ENCODE measurements around the gene CETP. TPM values are rescaled to one million over a fixed set of nuclear protein-coding genes. Genes with fewer than 3 reads are reported as not detected.
A peak's percentile ranks its signal among the peaks of the same experiment; 100 is the strongest.

Gene CETP
- 10 to 100 TPM; 13.4 to 16.0 (median 14.7) TPM for polyA plus RNA-seq (ENCODE audit: insufficient read length in 3 of 3)

DNA sequence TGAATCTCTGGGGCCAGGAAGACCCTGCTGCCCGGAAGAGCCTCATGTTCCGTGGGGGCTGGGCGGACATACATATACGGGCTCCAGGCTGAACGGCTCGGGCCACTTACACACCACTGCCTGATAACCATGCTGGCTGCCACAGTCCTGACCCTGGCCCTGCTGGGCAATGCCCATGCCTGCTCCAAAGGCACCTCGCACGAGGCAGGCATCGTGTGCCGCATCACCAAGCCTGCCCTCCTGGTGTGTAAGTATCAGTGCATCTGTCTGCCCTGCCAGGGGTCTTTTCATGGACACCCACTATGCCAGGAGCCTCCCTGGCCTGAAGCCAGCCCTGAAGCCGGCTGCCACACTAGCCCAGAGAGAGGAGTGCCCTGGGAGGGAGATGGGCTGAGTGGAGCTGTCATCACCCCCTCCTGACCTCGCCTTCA, at the start of gene CETP:
Gene CETP (plus strand): TSS at position 100 of the 431 bp plus-strand sequence. CDS start 30 bp downstream, at position 130.
- DNase-seq (ENCODE audit: low read depth in 3 of 3, low spot score in 2 of 3): no peak

- no peak for DNase-seq (ENCODE audit: low read depth in 3 of 3, low spot score in 2 of 3)
Measured at GRCh38 chr16:56912746-56913708, 48.7 kb upstream of the CETP start.

- DNase-seq (ENCODE audit: low read depth in 3 of 3, low spot score in 2 of 3): no peak
Measured at GRCh38 chr16:56914896-56915295, 46.9 kb upstream of the CETP start.

DNA sequence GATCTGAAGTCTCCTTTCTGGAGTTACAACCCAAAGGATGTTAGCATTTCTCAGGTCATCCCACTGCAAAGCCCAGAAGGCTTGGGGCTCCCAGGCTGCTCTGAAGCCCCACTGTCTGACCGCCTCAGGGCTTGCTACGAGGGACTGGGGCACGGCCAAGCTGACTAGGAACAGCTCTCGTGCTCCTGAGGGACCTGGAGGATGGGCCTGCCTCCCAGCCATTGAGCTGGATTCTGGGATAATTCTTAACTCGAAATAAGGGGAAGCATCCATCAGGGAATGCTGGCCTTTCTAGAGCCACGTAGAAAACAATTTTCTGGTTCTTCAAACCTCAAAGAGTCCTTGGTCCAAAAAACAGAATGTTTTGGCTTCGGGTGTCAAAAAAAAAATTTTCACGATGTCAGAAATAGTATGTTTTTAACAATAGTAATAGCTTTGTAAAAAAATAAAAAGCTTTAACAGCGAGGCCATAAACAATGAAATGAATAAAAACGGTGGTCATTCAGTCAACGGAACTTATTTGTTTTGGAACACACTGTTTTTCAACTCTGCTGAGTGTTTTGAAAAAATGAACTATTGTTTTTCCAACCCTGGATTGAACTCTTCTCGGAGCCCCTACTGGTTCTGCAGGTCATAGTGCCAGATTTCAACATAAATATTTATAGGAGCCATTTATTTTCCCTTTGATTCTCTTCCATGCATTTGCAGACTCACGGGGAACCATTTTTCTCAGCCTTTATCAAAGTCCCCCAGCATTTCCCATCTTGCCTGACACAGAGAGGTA, 46.2 kb upstream of the CETP start:
- DNase-seq (ENCODE audit: low read depth in 3 of 3, low spot score in 2 of 3): peak in 1 of 3 donors; percentile 49

DNA sequence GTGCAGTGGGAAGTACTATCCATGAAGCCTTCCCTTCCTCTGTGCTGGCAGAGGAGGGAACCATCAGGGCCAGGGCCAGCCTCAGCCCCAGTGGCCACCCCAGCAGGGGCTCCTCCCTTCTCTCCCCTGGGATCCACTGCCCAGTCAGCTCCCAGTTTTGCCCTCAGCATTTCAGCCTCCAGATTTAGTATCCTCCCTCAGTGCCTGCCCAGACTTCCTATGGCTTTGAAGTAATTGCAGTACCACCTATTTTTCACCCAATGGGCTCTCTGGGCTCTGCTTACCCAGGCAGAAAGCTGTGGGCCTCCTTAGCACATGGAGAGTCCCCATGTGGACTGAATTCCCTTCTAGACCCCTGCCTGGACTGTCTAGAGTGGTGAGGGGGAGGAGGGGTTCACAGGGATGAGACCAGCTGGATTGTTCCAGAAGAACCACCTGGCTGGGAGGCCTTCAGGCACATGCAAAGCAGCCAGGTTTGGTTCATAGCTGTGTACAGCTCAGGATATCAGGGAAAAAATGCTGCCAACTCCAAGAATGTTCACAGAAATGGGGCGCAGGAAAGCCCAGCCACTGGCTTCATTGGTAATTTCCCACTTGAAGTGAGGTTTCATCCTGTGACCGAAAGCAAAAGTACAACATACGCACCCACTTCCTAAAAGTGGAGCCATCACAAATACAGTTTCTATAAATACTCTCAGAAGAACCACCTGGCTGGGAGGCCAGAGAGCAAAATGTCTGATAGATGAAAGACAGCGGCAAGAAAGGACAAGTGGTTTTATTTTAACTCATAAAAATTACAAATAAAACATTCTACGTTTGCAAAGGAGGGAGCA, 45.0 kb upstream of the CETP start:
- no peak for DNase-seq (ENCODE audit: low read depth in 3 of 3, low spot score in 2 of 3)

GRCh38 chr16:56918467-56919012, 43.2 kb upstream of the CETP start:
- no peak for DNase-seq (ENCODE audit: low read depth in 3 of 3, low spot score in 2 of 3)

GRCh38 chr16:56919099-56919800, 42.5 kb upstream of the CETP start:
- DNase-seq (ENCODE audit: low read depth in 3 of 3, low spot score in 2 of 3): no peak

DNA sequence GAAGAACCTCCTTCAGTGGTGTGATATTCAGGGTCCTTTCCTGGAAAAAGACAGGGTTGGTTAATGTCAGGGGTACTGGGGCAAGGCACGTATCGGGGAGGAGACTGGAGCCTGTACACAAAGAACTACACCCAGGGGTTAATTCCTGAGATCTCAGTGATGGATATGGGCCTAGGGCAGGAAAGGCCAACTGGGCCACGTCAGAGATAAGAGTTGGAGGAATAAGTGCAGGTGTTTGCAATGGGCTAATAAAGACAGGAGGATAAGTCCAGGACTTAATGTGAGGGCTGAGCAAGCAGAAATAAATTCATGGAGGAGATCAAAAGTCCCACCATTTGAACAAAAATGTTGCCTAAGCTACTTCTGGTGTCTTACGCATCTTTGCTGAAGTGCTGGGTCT, 40.2 kb upstream of the CETP start:
- DNase-seq (ENCODE audit: low read depth in 3 of 3, low spot score in 2 of 3): no peak

- DNase-seq (ENCODE audit: low read depth in 3 of 3, low spot score in 2 of 3): no peak
Measured at GRCh38 chr16:56923481-56924091, 38.2 kb upstream of the CETP start.

GRCh38 chr16:56927471-56927870, 34.3 kb upstream of the CETP start:
- no peak for DNase-seq (ENCODE audit: low read depth in 3 of 3, low spot score in 2 of 3)

DNA sequence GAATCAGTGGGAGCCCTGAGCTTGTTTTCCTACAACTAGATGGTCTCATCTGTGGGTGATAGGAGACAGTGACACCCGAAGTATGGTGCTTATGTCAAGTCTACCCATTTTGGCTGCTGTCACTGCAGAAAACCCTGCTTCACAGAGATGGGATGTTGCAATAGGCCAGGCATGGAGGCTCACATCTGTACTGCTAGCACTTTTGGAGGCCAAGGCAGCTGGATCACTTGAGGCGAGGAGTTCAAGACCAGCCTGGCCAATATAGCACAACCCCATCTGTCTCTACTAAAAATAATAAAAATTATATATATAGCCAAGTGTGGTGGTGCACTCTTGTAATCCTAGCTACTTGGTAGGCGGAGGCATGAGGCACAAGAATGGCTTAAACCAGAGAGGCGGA, 32.1 kb upstream of the CETP start:
- no peak for DNase-seq (ENCODE audit: low read depth in 3 of 3, low spot score in 2 of 3)

DNA sequence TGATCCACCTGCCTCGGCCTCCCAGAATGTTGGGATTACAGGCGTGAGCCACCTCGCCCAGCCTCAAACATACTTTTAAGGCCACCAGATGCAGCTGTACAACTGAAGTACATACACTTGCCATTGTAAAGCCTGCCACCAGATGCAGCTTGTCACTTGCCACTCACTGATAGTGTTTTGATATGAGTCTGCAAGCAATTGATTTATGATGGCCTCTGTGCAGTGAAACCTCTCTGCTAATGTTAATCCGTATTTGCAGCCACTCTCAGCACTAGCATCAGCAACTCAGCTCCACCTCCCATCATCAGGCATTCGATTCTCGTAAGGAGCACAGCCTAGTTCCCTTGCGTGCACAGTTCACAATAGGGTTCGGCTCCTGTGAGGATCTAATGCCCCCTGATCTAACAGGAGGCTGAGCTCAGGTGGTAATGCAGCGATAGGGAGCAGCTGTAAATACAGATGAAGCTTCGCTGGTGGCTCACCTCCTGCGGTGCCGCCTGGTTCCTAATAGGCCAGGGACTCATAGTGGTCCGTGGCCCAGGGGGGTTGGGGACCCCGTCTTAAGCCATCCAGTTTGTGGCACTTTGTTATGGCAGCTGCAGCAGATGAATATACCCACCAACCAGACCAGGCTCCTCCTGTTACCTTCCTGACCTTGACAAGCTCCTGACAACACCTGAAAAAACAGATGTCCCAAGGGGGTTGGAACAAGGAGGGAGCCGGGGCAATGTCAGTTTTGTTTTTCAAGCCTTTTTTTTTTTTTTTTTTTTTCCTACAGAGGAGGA, 31.1 kb upstream of the CETP start:
- DNase-seq (ENCODE audit: low read depth in 3 of 3, low spot score in 2 of 3): no peak

DNA sequence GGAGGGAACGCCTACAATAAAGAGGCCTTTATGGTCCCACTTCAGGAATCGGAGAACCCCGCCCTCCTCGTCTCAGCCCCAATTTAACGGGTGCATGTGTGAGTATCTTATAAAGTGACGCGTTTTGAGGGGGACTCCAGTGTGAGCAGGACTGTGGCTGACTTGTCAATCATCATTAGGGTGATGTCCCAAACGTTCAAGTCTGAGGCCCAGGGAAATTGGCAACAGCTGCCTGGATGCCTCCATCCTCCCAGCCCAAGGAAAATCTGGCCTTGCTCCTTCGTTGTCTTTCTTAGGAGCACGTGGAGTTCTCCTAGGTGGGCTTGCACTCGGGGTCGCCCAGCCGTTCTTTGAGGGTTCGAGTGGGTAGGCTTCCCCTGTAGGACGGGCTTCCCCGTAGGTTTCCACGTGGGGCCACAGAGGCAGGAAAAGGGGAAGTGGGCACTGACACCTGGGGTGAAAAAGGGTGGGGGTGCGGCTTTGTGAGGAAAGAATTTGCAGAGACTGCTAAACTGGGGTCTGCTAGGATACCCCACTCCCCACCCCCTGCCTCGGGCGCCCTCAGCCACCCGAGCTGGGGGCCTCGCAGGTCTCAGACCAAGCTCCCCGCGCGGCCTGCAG, 30.4 kb upstream of the CETP start:
- no peak for DNase-seq (ENCODE audit: low read depth in 3 of 3, low spot score in 2 of 3)

GRCh38 chr16:56931892-56932720, 29.6 kb upstream of the CETP start, which contains the start of gene HERPUD1:
TSS of gene HERPUD1 (plus strand) at chr16:56932142. CDS start at chr16:56932245, 103 bp downstream.
- DNase-seq (ENCODE audit: low read depth in 3 of 3, low spot score in 2 of 3): peak; percentile 87 to 94 (median 94)

GRCh38 chr16:56932721-56933619, 28.8 kb upstream of the CETP start:
- DNase-seq (ENCODE audit: low read depth in 3 of 3, low spot score in 2 of 3): peak in 1 of 3 donors; percentile 48

All from right renal cortex interstitium (tissue), 3 donors.